ENCODE results near the gene SIDT2.
"Not testable (repeated sequence)": the region's sequence is repeated elsewhere in the genome, so short reads cannot be mapped to it uniquely, and the experiment has no call there.

The SIDT2 gene

DNA sequence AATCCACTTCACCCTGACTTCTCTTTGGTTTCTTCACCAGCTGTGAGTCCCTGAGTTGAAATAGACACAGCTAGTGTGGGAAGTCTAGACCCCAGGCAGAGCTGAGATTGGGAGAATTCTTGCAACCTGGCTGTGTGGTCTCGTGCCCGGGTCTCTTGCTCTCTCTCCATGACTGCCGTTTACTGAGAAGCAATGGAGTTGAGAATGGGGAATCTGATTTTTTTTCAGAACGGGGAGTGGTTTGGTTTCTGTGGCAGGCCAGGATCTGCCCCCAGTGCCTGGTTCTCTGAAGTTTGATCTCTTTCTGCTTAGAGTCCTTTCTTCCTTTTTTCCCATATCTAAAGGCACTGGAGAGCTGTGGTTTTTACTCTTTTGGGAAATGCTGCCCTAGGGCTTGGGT is 1.5 kb downstream of the SIDT2 start:
- Mint-ChIP-seq H3K36me3 (peaks cover 21% of the 10 kb centered on the region in 2 donors), H3K4me3 (peak overlapping the region; percentile 98), H3K27ac (peak overlapping the region; percentile 98), H3K4me1 (peaks cover 20 to 55% of the 10 kb centered on the region in 2 donors), H3K27me3 (no peaks in the 10 kb centered on the region), H3K9me3 (no peaks in the 10 kb centered on the region)
- DNase-seq (no peak), ATAC-seq (replicated peaks) (no peak)

DNA sequence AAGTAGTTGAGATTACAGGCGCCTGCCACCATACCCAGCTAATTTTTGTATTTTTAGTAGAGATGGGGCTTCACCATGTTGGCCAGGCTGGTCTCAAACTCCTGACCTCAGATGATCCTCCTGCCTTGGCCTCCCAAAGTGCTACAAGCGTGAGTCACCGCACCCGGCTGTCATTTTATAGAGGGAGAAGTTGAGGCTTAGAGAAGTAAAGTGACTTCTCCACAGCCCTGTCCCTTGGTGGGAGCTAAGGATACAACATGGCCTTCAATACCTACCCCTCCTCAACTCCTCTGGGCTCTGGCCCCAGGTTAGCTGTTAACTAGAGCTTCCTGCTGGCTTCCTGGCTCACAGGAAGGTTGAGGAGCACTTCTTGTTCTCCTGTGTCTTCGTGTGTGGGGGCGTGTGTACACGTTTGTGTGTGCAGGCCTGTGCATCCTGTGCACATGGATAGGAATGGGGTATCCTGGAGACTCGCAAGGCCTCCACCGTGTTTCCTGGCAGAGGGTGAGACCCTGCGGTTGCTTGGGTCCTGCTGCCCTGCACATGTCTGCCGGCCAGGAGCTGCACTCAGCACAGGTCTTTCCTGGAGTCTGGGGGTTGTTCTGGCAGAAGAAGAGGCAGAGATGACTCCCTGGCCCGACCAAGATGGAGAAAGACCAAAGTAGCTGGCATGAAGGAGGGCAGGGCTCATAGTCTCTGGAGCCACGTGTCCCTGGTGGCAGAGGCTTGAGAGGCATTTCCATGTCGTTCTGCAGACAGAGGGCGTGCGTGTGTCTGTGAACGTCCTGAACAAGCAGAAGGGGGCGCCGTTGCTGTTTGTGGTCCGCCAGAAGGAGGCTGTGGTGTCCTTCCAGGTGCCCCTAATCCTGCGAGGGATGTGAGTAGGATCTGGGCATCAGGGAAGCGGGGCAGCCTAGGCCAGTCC is 2.4 kb downstream of the SIDT2 start:
- Mint-ChIP-seq H3K27me3 (no peaks in the 10 kb centered on the region), H3K27ac (peak overlapping the region; percentile 98), H3K4me3 (peak overlapping the region; percentile 58 to 98), H3K9me3 (no peaks in the 10 kb centered on the region), H3K36me3 (peaks cover 23 to 30% of the 10 kb centered on the region in 2 donors), H3K4me1 (peaks cover 26 to 64% of the 10 kb centered on the region in 2 donors)
- peak; percentile 14 to 26 for ATAC-seq (replicated peaks)
- DNase-seq: peak; percentile 37

DNA sequence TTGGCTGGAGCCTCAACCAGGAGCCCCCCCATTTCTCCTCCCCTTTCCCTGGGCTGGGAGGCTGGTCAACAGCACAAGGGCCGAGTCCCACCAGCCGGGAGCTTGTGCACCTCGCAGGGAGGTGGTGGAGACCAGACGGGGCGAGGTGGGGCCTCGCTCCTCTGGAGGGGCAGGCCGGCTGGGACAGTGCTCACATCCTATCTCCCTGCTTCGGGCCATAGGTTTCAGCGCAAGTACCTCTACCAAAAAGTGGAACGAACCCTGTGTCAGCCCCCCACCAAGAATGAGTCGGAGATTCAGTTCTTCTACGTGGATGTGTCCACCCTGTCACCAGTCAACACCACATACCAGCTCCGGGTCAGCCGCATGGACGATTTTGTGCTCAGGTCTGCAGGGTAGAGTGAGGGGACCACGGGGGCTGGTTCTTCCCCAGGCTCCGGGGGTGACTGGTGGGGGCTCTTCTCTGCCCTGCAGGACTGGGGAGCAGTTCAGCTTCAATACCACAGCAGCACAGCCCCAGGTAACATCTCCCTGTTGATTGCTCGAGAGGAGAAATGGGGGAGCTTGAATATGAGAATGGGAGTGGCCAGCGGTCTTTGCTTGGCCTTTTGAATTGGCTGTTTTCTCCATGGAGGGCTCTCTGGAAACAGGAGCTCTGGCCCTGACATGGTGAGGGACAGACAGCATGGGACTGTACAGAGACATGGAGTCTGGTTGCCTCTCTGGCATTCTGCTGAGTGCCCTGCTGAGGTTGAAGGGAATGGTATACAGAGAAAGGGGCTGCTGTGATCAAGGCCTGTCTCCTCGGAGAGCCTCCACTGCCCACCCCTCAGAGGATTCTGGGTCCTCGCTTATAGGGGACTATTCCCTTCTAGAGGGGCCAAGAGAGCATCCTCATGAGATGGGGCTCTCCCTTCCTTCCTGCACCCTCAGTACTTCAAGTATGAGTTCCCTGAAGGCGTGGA is 3.3 kb downstream of the SIDT2 start:
- peaks cover 33 to 73% of the 10 kb centered on the region in 2 donors for H3K4me1 Mint-ChIP-seq
- H3K9me3 Mint-ChIP-seq: no peaks in the 10 kb centered on the region
- no peak overlapping the region for H3K4me3 Mint-ChIP-seq
- DNase-seq (no peak), ATAC-seq (replicated peaks) (no peak)
- H3K27me3 Mint-ChIP-seq: no peaks in the 10 kb centered on the region
- no peak overlapping the region for H3K27ac Mint-ChIP-seq
- peaks cover 29 to 38% of the 10 kb centered on the region in 2 donors for H3K36me3 Mint-ChIP-seq

DNA sequence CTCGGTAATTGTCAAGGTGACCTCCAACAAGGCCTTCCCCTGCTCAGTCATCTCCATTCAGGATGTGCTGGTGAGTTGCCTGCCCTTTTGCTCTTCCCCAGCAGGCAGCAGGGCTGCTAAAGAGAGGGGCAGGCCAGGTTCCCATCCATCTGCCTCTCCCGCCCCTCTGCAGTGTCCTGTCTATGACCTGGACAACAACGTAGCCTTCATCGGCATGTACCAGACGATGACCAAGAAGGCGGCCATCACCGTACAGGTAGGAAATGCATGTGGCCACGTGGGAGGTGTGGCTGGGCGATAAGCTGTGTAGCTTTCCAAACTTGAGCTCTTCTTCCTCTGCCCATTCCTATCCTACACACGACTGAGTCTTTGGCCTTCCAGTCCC is 4.0 kb downstream of the SIDT2 start:
- Mint-ChIP-seq H3K27me3 (no peaks in the 10 kb centered on the region), H3K4me3 (no peak overlapping the region), H3K27ac (no peak overlapping the region), H3K9me3 (no peaks in the 10 kb centered on the region), H3K4me1 (peaks cover 40 to 79% of the 10 kb centered on the region in 2 donors), H3K36me3 (peaks cover 32 to 44% of the 10 kb centered on the region in 2 donors)
- no peak for ATAC-seq (replicated peaks)
- DNase-seq: no peak

DNA sequence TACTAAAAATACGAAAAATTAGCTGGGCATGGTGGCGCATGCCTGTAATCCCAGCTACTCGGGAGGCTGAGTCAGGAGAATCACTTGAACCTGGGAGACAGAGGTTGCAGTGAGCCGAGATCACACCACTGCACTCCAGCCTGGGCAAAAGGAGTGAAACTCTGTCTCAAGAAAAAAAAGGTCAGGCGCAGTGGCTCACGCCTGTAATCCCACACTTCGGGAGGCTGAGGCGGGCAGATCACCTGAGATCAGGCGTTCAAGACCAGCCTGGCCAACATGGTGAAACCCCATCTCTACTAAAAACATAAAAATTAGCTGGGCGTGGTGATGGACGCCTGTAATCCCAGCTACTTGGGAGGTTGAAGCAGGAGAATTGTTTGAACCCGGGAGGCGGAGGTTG is 4.6 kb downstream of the SIDT2 start:
- Mint-ChIP-seq H3K36me3 (peaks cover 39 to 51% of the 10 kb centered on the region in 2 donors), H3K4me1 (peaks cover 44 to 79% of the 10 kb centered on the region in 2 donors), H3K27ac (peak overlapping the region; percentile 37)
- not testable (repeated sequence) for ATAC-seq (replicated peaks); DNase-seq; H3K4me3 Mint-ChIP-seq; H3K9me3 Mint-ChIP-seq; H3K27me3 Mint-ChIP-seq

DNA sequence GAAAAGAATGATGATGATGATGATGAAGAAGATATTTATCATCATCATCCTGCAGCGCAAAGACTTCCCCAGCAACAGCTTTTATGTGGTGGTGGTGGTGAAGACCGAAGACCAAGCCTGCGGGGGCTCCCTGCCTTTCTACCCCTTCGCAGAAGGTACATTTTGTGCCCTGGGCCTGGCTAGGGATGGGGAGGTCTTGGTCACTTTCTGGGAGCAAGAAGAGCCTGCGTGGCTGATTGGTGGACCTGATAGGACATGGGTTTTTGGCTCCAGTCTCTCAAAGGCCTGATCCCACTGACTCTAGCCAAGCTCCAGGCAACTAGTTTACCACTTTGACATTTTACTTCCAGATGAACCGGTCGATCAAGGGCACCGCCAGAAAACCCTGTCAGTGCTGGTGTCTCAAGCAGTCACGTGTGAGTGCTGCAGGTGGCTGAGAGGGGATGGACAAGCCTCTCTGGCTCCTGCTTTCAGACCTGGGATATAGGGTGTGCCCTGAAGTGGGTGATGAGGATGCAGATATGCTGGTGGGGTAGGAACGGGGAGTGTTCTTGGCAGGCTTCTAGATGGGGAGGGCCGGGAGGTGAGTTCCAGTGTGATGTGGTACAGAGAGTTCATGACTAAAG is 5.3 kb downstream of the SIDT2 start:
- Mint-ChIP-seq H3K4me1 (peaks cover 48 to 85% of the 10 kb centered on the region in 2 donors), H3K9me3 (no peaks in the 10 kb centered on the region), H3K27me3 (no peaks in the 10 kb centered on the region), H3K36me3 (peaks cover 41 to 57% of the 10 kb centered on the region in 2 donors), H3K4me3 (no peak overlapping the region), H3K27ac (peak overlapping the region; percentile 47)
- no peak for ATAC-seq (replicated peaks)
- DNase-seq: no peak

DNA sequence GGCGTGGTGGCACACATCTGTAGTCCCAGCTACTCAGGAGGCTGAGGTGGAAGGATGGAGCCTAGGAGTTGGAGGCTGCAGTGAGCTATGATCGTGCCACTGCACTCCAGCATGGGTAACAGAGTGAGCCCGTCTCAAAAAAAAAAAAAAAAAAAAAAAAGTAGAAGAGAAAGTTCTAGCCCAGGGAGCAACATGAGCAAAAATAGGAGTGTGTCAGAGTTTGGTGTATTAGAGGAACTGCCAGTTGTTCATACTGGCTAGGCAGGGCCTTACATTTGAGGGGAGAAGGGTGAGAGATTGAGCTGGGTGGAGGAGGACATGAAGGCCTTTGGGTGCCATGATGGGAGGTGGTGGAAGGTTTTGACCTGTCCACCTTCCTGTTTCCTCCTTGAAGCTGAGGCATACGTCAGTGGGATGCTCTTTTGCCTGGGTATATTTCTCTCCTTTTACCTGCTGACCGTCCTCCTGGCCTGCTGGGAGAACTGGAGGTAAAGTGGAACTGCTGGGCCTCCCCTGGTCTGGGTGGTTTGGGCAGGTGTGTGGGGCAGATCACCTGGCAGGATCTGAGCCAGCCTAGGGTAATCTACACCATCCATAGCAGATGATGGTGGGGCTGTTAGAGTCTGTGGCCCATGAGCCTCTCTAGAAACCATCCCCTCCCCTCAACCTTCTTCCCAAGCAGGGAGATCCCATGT is 7.3 kb downstream of the SIDT2 start:
- Mint-ChIP-seq H3K36me3 (peaks cover 54 to 75% of the 10 kb centered on the region in 2 donors), H3K9me3 (no peaks in the 10 kb centered on the region), H3K27ac (peak overlapping the region; percentile 94), H3K27me3 (no peaks in the 10 kb centered on the region), H3K4me3 (peak overlapping the region; percentile 53 to 65), H3K4me1 (peaks cover 54 to 89% of the 10 kb centered on the region in 2 donors)
- peak; percentile 71 to 75 for ATAC-seq (replicated peaks)
- DNase-seq: no peak

DNA sequence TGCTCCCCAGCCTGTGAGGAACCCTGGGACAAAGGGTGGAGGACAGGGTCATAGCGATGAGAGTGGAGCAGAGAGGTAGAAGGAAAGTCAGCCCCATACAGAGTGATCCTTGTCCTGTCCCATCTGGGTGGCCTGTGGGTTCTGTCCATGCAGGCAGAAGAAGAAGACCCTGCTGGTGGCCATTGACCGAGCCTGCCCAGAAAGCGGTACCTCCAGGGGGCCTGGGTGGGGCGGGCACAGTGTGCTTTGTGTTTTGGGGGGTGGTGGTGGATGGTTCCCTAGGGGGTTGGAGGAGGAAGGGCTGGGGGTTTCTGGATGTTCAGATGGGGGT is 7.9 kb downstream of the SIDT2 start:
- Mint-ChIP-seq H3K4me3 (peak overlapping the region; percentile 63 to 65), H3K9me3 (no peaks in the 10 kb centered on the region), H3K4me1 (peaks cover 49 to 89% of the 10 kb centered on the region in 2 donors), H3K36me3 (peaks cover 53 to 71% of the 10 kb centered on the region in 2 donors), H3K27me3 (no peaks in the 10 kb centered on the region), H3K27ac (peak overlapping the region; percentile 94)
- ATAC-seq (replicated peaks) (no peak), DNase-seq (no peak)

DNA sequence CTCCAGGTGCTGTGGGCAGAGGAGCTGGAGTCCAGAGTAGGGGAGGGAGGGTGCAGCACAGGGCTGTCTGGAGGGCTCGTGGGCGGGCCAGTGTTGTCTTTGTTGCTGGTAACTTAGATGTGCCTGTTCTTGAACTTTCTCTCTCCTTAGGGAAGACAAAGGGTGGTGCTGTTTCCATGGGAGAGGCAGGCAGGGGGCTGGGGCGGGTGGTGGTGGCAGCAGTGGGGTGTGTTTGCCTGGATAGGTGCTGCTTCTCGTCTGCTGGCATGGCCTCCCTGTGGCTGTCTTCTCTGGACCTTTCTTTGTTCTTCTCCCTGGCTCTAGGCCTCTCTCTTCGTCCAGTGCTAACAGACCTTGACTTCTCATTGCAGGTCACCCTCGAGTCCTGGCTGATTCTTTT is 8.5 kb downstream of the SIDT2 start:
- Mint-ChIP-seq H3K4me1 (peaks cover 52 to 87% of the 10 kb centered on the region in 2 donors), H3K36me3 (peaks cover 53 to 73% of the 10 kb centered on the region in 2 donors), H3K27ac (peak overlapping the region; percentile 94), H3K27me3 (no peaks in the 10 kb centered on the region), H3K9me3 (no peaks in the 10 kb centered on the region), H3K4me3 (peak overlapping the region; percentile 23 to 63)
- no peak for ATAC-seq (replicated peaks)
- no peak for DNase-seq

DNA sequence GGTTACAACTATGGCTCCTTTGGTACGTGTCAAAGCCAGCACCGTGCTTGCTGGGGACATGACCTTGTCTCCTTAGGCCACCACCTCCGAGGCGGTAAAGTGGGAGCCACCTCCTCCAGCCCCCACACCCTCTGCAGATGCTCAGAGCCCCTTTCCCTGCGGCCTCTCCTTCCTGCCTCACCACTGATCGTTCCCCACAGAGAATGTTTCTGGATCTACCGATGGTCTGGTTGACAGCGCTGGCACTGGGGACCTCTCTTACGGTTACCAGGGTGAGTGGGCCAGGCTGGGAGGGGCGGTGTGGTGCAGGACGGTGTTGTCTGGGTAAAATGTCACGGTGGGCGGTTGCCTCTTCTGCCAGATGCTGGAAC is 8.9 kb downstream of the SIDT2 start:
- DNase-seq: no peak
- H3K4me1 Mint-ChIP-seq: peaks cover 52 to 90% of the 10 kb centered on the region in 2 donors
- peak overlapping the region; percentile 94 for H3K27ac Mint-ChIP-seq
- no peaks in the 10 kb centered on the region for H3K27me3 Mint-ChIP-seq
- H3K36me3 Mint-ChIP-seq: peaks cover 56 to 75% of the 10 kb centered on the region in 2 donors
- no peaks in the 10 kb centered on the region for H3K9me3 Mint-ChIP-seq
- peak overlapping the region; percentile 23 to 63 for H3K4me3 Mint-ChIP-seq
- no peak for ATAC-seq (replicated peaks)

DNA sequence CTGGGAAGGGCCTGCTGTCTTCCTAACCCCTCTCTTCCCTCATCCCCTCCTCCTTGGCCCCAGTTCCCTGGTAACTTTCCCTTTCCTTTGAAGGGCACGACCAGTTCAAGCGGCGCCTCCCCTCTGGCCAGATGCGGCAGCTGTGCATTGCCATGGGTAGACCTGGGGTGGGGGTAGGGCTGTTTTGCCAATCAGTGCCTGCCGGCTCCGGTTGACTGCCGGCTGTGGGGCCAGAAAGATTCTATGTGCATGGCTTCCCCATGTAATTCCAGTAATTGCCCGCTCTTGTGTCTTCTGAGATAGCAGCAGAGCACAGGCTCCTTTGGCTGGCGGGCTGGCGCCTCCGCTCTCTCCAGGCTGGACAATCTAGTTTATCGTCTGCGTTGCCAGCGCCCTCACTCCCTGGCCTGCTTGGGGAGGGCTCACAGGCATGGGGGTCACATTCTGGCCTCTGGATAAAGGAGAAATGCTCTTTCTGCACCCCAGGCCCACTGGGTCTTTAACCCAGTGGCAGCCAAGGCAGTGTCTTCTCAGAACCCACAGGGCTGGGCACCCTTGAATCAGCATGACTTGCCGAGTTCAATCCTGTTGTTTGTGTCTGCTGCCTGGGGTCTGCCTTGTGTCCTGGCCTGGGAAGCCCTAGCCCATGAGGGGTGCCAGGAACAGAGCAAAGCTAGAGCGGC is 9.4 kb downstream of the SIDT2 start:
- peaks cover 56 to 74% of the 10 kb centered on the region in 2 donors for H3K36me3 Mint-ChIP-seq
- peaks cover 51 to 89% of the 10 kb centered on the region in 2 donors for H3K4me1 Mint-ChIP-seq
- H3K9me3 Mint-ChIP-seq: no peaks in the 10 kb centered on the region
- peak overlapping the region in 1 of 2 donors; percentile 63 for H3K4me3 Mint-ChIP-seq
- DNase-seq: no peak
- H3K27ac Mint-ChIP-seq: peak overlapping the region; percentile 94
- H3K27me3 Mint-ChIP-seq: no peaks in the 10 kb centered on the region
- ATAC-seq (replicated peaks): no peak

DNA sequence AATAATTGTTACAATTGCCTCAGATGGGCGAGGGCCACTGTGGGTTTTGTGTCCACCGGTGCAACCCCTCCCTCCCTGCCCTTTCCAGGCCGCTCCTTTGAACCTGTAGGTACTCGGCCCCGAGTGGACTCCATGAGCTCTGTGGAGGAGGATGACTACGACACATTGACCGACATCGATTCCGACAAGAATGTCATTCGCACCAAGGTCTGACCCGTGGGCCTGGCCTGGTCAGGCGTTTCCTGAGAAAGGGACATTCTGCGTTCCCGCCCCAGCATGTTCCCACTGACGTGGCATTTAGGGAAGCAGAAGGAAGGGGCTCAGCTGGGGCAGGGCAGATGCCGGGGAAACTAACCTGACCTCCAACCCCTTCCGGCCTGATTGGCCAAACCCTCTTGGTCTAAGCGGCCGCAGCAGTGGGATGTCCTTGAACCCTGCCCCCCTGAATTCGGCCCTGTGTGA is 10.1 kb downstream of the SIDT2 start:
- DNase-seq (no peak), ATAC-seq (replicated peaks) (no peak)
- peaks cover 59 to 77% of the 10 kb centered on the region in 2 donors for H3K36me3 Mint-ChIP-seq
- peak overlapping the region; percentile 96 for H3K27ac Mint-ChIP-seq
- no peaks in the 10 kb centered on the region for H3K27me3 Mint-ChIP-seq
- H3K4me3 Mint-ChIP-seq: no peak overlapping the region
- H3K4me1 Mint-ChIP-seq: peaks cover 51 to 87% of the 10 kb centered on the region in 2 donors
- no peaks in the 10 kb centered on the region for H3K9me3 Mint-ChIP-seq

All from stimulated activated naive B cell treated with anti-CD40 and anti-IgM and Interleukin-4, amounts not matched to agents 10 μg/mL and 1 μg/mL and 100 μg/mL, for 72 hours (primary cell).